T1000 (cell line): ENCODE data around the gene NUB1.

Experiments used
- DNase-seq: peaks from one replicate; lab custom pipeline; 2025; ENCODE audit warnings: mixed read lengths; lab: John Stamatoyannopoulos, UW

Gene NUB1

DNA sequence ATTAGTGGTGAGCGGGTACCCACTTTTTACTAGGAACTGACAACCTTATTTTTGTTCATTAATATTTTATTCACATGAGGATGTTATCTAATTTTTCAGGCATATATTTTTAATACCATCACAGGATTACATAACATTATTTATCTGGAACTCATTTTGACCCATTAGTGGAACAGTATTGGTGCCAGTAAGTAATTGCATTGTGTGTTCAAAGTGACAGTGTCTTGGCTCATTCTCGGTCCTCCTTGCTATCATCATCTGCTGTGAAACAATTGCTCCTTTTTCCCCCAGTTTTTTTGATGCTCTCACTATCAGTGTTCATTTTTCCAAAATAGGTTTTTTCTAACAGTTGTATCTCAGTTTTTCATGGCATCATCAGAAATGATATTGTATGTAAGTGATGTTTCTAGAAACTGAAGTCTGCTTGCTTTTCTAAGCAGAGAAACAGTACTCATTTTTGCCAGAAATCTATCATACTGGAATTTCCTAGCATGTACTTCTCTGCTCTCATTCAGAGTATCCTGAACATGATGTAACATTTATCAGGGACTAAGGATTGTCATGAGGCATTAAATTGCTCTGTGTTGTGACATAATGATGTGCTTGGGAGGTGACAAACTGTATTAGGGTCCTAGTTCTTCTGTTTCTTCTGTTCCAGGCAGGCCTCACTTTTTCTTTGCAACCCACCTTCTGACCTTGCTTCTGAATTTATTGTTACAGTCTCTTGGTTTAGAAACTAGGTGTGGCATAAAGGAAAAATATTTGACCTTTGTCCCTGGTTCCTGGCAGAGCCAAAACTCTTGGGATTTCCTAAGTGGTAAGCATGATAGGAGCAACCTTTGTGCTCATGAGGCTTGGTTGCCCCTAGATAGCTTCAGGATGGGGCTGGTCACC is 4.2 kb downstream of the NUB1 start:
- DNase-seq, result no peak

- DNase-seq, result no peak
Observed at GRCh38 chr7:151346470-151346769, 4.8 kb downstream of the NUB1 start.

GRCh38 chr7:151347200-151347599 is 5.6 kb downstream of the NUB1 start:
- DNase-seq, result no peak

- DNase-seq, result no peak
Observed at GRCh38 chr7:151348970-151349369, 7.4 kb downstream of the NUB1 start.

DNA sequence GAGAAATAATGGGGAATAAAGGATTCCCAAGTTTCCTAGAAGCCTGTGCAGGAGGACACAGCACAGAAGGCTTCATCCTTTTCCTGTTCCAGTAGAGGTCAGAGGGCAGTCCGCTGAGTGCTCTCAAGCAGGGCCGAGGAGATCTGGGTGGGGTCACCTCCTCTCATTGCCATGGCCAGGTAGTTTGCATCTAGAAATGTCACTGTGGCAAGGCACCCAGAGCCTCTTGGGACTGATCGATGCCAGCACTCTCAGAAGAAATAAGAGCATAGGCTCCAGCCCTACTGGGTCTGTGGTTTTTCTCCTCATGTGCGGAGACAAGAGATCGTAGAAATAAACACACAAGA is 7.9 kb downstream of the NUB1 start:
- DNase-seq, result no peak

- DNase-seq, result no peak
Observed at GRCh38 chr7:151351027-151351426, 9.4 kb downstream of the NUB1 start.

- DNase-seq, result no peak
Observed at GRCh38 chr7:151351967-151352366, 10.4 kb downstream of the NUB1 start.

GRCh38 chr7:151352512-151352911 is 10.9 kb downstream of the NUB1 start:
- DNase-seq, result no peak

DNA sequence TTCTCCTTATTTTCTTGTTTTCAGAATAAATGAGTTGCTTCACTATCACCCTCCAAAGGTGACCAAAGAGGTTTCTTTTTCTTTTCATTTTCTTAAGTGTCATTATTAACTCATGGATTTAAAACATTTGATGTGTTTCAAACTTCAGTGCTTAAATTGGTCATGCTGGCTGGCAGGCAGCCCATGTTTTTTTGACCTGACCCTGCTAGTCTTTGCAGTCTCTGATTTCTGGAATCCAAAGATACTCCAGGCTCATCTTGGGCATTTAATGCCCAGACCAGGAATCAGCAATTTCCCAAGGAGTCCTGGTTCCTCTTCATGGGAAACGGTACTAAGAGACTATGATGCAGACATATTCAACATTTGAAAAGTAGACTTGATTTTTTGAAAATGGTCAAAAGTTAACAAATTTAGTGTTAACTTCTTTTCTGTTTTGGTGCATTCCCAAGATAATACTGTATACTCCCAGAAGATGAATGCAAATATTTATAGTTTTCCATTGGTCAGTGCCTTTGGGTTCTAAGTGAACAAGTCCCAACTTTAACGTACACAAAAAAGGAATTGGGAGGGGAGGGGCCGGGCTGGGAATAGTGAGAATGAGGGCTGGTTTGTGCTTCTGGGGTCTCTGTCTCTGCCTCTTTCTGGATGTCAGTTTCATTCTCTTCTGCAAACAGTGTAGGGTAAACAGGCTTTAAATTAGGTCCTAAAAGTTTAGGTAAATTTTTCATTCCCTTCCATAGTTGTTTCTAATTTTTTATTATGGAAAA is 19.8 kb downstream of the NUB1 start:
- DNase-seq, result no peak

GRCh38 chr7:151363182-151363581 is 21.6 kb downstream of the NUB1 start:
- no peak for DNase-seq

GRCh38 chr7:151366166-151366879 is 24.7 kb downstream of the NUB1 start:
- DNase-seq, result no peak

DNA sequence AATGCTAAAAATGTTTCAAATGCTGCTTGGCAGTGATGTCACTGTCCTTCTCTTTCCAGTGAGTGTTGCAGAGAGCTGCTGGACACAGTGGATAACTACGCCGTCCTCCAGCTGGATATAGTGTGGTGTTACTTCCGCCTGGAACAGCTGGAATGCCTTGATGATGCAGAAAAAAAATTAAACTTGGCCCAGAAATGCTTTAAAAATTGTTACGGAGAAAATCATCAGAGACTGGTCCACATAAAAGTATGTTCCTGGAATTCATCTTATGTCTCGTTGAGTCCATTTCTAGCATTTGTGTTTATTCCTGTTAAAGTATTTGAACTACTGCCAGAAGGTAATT is 25.2 kb downstream of the NUB1 start:
- no peak for DNase-seq

GRCh38 chr7:151367284-151367683 is 25.7 kb downstream of the NUB1 start:
- DNase-seq, result no peak

DNA sequence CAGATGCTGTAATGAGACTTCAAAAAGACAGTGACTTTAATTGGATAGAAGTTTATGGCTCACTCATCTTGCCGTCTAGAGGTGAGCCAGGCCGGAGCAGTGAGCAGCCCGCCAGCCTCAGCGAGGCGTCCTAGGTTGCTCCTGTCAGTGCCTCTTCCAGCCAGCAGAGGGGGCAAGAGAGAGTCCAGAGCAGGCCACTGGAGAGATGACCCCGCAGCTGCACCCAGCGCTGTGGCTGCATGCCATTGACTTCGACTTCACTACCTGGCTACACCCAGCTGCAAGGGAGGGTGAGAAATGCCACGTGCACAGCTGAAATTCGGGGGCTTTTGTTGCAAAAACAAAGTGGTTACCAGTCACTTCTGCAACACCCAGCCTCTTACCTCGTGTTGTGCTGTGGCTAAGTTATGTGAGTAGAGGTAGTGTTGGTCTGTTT is 26.5 kb downstream of the NUB1 start:
- peak; percentile 36 for DNase-seq

GRCh38 chr7:151371266-151371665 is 29.7 kb downstream of the NUB1 start:
- DNase-seq, result no peak

DNA sequence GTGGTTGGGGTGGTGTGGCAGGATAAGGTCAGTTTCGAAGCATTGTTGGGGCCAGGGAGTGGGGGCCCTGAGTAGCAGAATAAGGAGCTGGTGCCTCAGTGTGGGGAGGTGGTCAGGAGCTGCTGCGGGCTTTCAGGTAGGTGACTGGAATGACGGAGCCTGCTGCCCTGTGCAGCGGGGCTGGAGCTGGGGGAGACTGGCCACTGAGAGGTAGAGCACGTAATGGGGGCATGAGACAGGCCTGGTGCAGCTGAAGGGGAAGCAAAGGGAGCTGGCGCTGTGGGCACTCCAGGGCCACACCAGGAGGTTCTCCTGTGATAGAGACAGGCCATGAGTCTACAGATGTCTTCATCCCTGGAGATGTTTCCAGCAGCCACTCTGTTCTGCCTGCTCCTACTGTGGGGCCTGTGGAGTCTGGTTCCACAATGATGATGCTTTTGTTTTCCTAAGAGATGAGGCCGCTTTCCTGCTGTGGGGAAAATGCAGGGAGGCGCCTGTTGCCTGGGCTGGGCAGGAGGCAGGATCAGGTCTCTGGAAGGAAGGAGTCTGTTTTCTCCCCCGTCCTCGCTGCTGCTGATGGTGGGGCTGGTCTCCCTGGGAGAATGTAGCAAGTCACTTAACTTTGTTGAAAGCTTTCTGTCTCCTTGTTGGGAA is 31.1 kb downstream of the NUB1 start:
- DNase-seq, result no peak

DNA sequence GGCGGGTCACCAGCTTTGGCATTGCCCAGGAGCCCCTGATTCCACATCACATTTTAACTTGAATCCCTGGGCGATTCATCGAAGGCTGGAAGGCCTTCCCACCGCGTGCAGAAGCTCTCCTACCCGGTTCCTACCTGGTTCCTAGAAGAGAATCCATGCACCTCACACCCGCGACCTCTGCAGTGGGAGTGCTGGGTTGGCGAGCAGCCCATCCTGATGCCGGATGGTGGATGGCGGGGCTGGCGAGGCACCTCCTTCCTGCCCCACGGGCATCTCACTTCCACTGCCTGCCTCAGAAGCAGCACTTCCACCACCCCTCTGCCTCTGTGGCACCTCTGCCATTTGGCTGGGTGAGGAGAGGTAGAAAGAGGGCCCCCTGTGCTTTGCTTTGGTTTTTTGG is 32.0 kb downstream of the NUB1 start:
- no peak for DNase-seq

DNA sequence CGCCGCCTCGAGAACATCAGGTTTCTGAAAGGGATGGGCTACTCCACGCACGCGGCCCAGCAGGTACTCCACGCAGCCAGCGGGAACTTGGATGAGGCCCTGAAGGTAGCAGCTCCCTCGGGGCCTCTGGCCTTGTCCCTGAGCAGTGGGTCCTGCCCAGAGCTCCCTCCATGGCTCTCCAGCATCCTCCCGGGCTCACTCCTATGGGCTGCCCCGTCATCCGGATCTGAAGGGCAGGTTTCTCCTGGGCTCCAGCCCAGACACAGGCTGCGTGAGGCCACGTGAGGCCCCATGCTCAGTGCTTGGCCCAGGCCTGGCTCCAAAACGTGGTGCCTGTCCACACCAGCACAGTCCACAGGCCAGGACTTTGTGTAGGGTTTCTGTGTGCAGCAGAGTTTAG is 32.5 kb downstream of the NUB1 start:
- no peak for DNase-seq

GRCh38 chr7:151374726-151375125 is 33.1 kb downstream of the NUB1 start:
- no peak for DNase-seq

DNA sequence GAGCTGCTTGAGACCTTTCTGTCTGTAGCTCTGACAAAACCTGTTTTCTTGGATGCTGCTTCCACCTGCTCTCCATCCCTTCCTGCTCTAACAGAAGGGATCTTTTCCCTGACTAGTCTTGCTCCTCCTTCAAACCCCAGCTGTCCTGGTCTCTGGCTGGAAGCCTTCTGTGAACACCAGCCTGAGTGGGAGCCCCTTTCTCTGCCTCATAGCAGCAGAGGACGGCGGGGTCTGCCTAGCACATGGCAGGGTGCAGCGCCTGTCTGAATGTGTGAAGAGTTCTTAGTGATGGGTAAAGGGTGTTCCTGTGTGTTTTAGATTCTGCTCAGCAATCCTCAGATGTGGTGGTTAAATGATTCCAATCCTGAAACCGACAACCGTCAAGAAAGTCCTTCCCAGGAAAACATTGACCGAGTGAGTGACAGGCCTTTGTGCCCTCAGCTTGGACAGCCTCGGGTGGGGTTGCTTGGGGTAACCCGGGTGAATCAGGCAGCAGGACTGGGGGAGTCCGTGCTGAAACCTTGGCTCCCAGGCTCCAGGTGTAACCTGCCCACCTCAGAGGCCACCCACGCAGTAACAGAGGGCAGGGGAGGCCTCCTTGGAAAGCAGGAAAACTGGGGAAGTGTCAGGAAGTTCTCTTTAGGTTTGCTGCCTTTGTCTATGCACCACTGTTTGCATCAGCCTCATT is 34.1 kb downstream of the NUB1 start:
- no peak for DNase-seq

- DNase-seq, result no peak
Observed at GRCh38 chr7:151376218-151376902, 34.7 kb downstream of the NUB1 start.
